Activated CD8-positive, alpha-beta T cell treated with anti-CD3 and anti-CD28 coated beads, Interleukin-2, amount 10 ng/mL, durations not matched to agents 7 days and 5 days (primary cell): ENCODE results near the gene ZDHHC11. TPM values are rescaled to one million over a fixed set of nuclear protein-coding genes. Genes with fewer than 3 reads are reported as not detected.

Experiments used
- ATAC-seq: fragments of 150-1000 bp; cut with Tn5 transposase; one replicate; pipeline ENCODE4 v1.10.0; 2021; ENCODE audit warnings: moderate library complexity
- CTCF ChIA-PET: fragments of 350-600 bp; sonication (Branson Sonifier 250); formaldehyde crosslinking; loops from one replicate; lab custom pipeline; 2021; ENCODE audit warnings: antibody characterized with exemption; lab: Charles Lee
- POLR2A ChIA-PET: fragments of 350-600 bp; sonication (Branson Sonifier 250); formaldehyde crosslinking; loops from one replicate; lab custom pipeline; 2021; ENCODE audit warnings: antibody characterized with exemption; lab: Charles Lee
- DNase-seq: peaks from one replicate; pipeline ENCODE4 v3.0.0-alpha.2; 2020
- H3K27ac Mint-ChIP-seq: one replicate; pipeline ENCODE4 v1.8.0; 2021; ENCODE audit warnings: mild to moderate bottlenecking, mixed read lengths
- H3K27me3 Mint-ChIP-seq: one replicate; pipeline ENCODE4 v1.8.0; 2021; ENCODE audit warnings: low read depth, mixed read lengths
- H3K36me3 Mint-ChIP-seq: one replicate; pipeline ENCODE4 v1.8.0; 2021; ENCODE audit warnings: low read depth, mixed read lengths
- H3K4me1 Mint-ChIP-seq: one replicate; pipeline ENCODE4 v1.8.0; 2021; ENCODE audit warnings: low read depth, mixed read lengths
- H3K4me3 Mint-ChIP-seq: one replicate; pipeline ENCODE4 v1.8.0; 2021; ENCODE audit warnings: mild to moderate bottlenecking, mixed read lengths
- H3K9me3 Mint-ChIP-seq: one replicate; pipeline ENCODE4 v1.8.0; 2022; ENCODE audit warnings: mixed read lengths; ENCODE audit not compliant: insufficient read depth
- total RNA-seq, 2 experiments: library from RNA; stranded (reverse); gene quantifications; one replicate each; pipeline ENCODE4 v1.2.3, GENCODE V29; 2021

The ZDHHC11 gene
- total RNA-seq, 2 experiments from 2014 or later: 11.9 to 17.0 TPM

GRCh38 chr5:876398-877365 is 25.9 kb upstream of the ZDHHC11 start:
- Mint-ChIP-seq H3K27ac (no peak overlapping the region), H3K9me3 (no peaks in the 10 kb centered on the region), H3K36me3 (peaks cover 59% of the 10 kb centered on the region), H3K4me3 (no peak overlapping the region), H3K27me3 (no peaks in the 10 kb centered on the region), H3K4me1 (peaks cover 4% of the 10 kb centered on the region)
- ATAC-seq (no peak), DNase-seq (no peak)
- POLR2A ChIA-PET: no interaction called here
- CTCF ChIA-PET: interaction anchor here (0.9 kb wide), 1 partner anchor 626 kb away, joined by 3 read pairs; no protein-coding TSS in a partner anchor

GRCh38 chr5:875931-876330 is 25.1 kb upstream of the ZDHHC11 start:
- ATAC-seq (no peak), DNase-seq (no peak)
- no peaks in the 10 kb centered on the region for H3K4me1 Mint-ChIP-seq
- peaks cover 59% of the 10 kb centered on the region for H3K36me3 Mint-ChIP-seq
- ChIA-PET CTCF (interaction anchor here (0.9 kb wide), 1 partner anchor 627 kb away, joined by 3 read pairs; no protein-coding TSS in a partner anchor), POLR2A (no interaction called here)
- no peak overlapping the region for H3K4me3 Mint-ChIP-seq
- no peaks in the 10 kb centered on the region for H3K27me3 Mint-ChIP-seq
- H3K9me3 Mint-ChIP-seq: no peaks in the 10 kb centered on the region
- H3K27ac Mint-ChIP-seq: no peak overlapping the region

- Mint-ChIP-seq H3K36me3 (peaks cover 77% of the 10 kb centered on the region), H3K4me1 (no peaks in the 10 kb centered on the region), H3K4me3 (no peak overlapping the region), H3K27me3 (no peaks in the 10 kb centered on the region), H3K27ac (peak overlapping the region; percentile 21), H3K9me3 (no peaks in the 10 kb centered on the region)
- CTCF ChIA-PET: no interaction called here
- POLR2A ChIA-PET: no interaction called here
- DNase-seq (no peak), ATAC-seq (no peak)
Measured at GRCh38 chr5:873328-873727, 22.5 kb upstream of the ZDHHC11 start.

- no peak for DNase-seq
- peaks cover 75% of the 10 kb centered on the region for H3K36me3 Mint-ChIP-seq
- no peak overlapping the region for H3K27ac Mint-ChIP-seq
- no peaks in the 10 kb centered on the region for H3K27me3 Mint-ChIP-seq
- H3K4me3 Mint-ChIP-seq: no peak overlapping the region
- no peaks in the 10 kb centered on the region for H3K4me1 Mint-ChIP-seq
- H3K9me3 Mint-ChIP-seq: no peaks in the 10 kb centered on the region
- POLR2A ChIA-PET: no interaction called here
- CTCF ChIA-PET: no interaction called here
- ATAC-seq: no peak
Measured at GRCh38 chr5:872301-872700, 21.5 kb upstream of the ZDHHC11 start.

GRCh38 chr5:871596-872298 is 21.0 kb upstream of the ZDHHC11 start:
- POLR2A ChIA-PET: no interaction called here

GRCh38 chr5:870956-871355 is 20.2 kb upstream of the ZDHHC11 start:
- no peak overlapping the region for H3K4me3 Mint-ChIP-seq
- ATAC-seq: no peak
- no peaks in the 10 kb centered on the region for H3K4me1 Mint-ChIP-seq
- CTCF ChIA-PET: no interaction called here
- no peak for DNase-seq
- POLR2A ChIA-PET: no interaction called here
- no peaks in the 10 kb centered on the region for H3K9me3 Mint-ChIP-seq
- peaks cover 75% of the 10 kb centered on the region for H3K36me3 Mint-ChIP-seq
- H3K27me3 Mint-ChIP-seq: no peaks in the 10 kb centered on the region
- no peak overlapping the region for H3K27ac Mint-ChIP-seq

More at GRCh38 chr5:871596-872298, 21.0 kb upstream of the ZDHHC11 start:
- H3K36me3 Mint-ChIP-seq: peaks cover 72% of the 10 kb centered on the region
- no peaks in the 10 kb centered on the region for H3K27me3 Mint-ChIP-seq
- no peak overlapping the region for H3K27ac Mint-ChIP-seq
- CTCF ChIA-PET: no interaction called here
- DNase-seq (no peak), ATAC-seq (no peak)
- no peaks in the 10 kb centered on the region for H3K4me1 Mint-ChIP-seq
- no peak overlapping the region for H3K4me3 Mint-ChIP-seq
- H3K9me3 Mint-ChIP-seq: no peaks in the 10 kb centered on the region

GRCh38 chr5:868428-869135 is 17.8 kb upstream of the ZDHHC11 start:
- ChIA-PET CTCF (no interaction called here), POLR2A (no interaction called here)
- Mint-ChIP-seq H3K27me3 (no peaks in the 10 kb centered on the region), H3K27ac (no peak overlapping the region), H3K4me1 (no peaks in the 10 kb centered on the region), H3K4me3 (no peak overlapping the region), H3K36me3 (peaks cover 70% of the 10 kb centered on the region), H3K9me3 (no peaks in the 10 kb centered on the region)
- ATAC-seq (no peak), DNase-seq (no peak)

- Mint-ChIP-seq H3K4me1 (no peaks in the 10 kb centered on the region), H3K27ac (no peak overlapping the region), H3K27me3 (no peaks in the 10 kb centered on the region), H3K4me3 (no peak overlapping the region), H3K36me3 (peaks cover 68% of the 10 kb centered on the region), H3K9me3 (no peaks in the 10 kb centered on the region)
- ATAC-seq (no peak), DNase-seq (no peak)
- ChIA-PET CTCF (no interaction called here), POLR2A (no interaction called here)
Measured at GRCh38 chr5:867300-867870, 16.6 kb upstream of the ZDHHC11 start.

- ATAC-seq: no peak
- peaks cover 56% of the 10 kb centered on the region for H3K36me3 Mint-ChIP-seq
- CTCF ChIA-PET: interaction anchor here (1.1 kb wide), 1 partner anchor 779 kb away, joined by 3 read pairs; no protein-coding TSS in a partner anchor
Measured at GRCh38 chr5:865771-866170, 15.0 kb upstream of the ZDHHC11 start.

GRCh38 chr5:865168-865521 is 14.4 kb upstream of the ZDHHC11 start:
- CTCF ChIA-PET: interaction anchor here (1.1 kb wide), 1 partner anchor 780 kb away, joined by 3 read pairs; no protein-coding TSS in a partner anchor
- ATAC-seq (no peak), DNase-seq (no peak)
- H3K4me1 Mint-ChIP-seq: no peaks in the 10 kb centered on the region
- no peaks in the 10 kb centered on the region for H3K9me3 Mint-ChIP-seq
- POLR2A ChIA-PET: no interaction called here
- no peaks in the 10 kb centered on the region for H3K27me3 Mint-ChIP-seq
- no peak overlapping the region for H3K27ac Mint-ChIP-seq
- H3K4me3 Mint-ChIP-seq: no peak overlapping the region
- H3K36me3 Mint-ChIP-seq: peaks cover 50% of the 10 kb centered on the region

More at GRCh38 chr5:865771-866170, 15.0 kb upstream of the ZDHHC11 start:
- H3K4me1 Mint-ChIP-seq: no peaks in the 10 kb centered on the region
- POLR2A ChIA-PET: no interaction called here
- H3K27ac Mint-ChIP-seq: no peak overlapping the region
- no peaks in the 10 kb centered on the region for H3K27me3 Mint-ChIP-seq
- no peak overlapping the region for H3K4me3 Mint-ChIP-seq
- DNase-seq: no peak
- no peaks in the 10 kb centered on the region for H3K9me3 Mint-ChIP-seq

GRCh38 chr5:864492-865167 is 13.8 kb upstream of the ZDHHC11 start:
- H3K4me1 Mint-ChIP-seq: no peaks in the 10 kb centered on the region
- H3K4me3 Mint-ChIP-seq: no peak overlapping the region
- H3K36me3 Mint-ChIP-seq: peaks cover 44% of the 10 kb centered on the region
- POLR2A ChIA-PET: no interaction called here
- H3K27ac Mint-ChIP-seq: no peak overlapping the region
- no peaks in the 10 kb centered on the region for H3K9me3 Mint-ChIP-seq
- ATAC-seq (no peak), DNase-seq (no peak)
- CTCF ChIA-PET: no interaction called here
- H3K27me3 Mint-ChIP-seq: no peaks in the 10 kb centered on the region
